ENCODE measurements around the gene GAS2L2. TPM values are rescaled to one million over a fixed set of nuclear protein-coding genes. Genes with fewer than 3 reads are reported as not detected.

GAS2L2 gene
- total and polyA plus RNA-seq, 2 experiments from 2014 or later = 0.06 TPM; not detected in 1

GRCh38 chr17:35747540-35748017, 5.5 kb downstream of the GAS2L2 start:
- Mint-ChIP-seq H3K4me3 (no peak overlapping the region), H3K36me3 (ENCODE audit: low read depth) (no peaks in the 10 kb centered on the region), H3K9me3 (no peaks in the 10 kb centered on the region; the same call in 2 of the 3 replicates), H3K27ac (no peak overlapping the region), H3K27me3 (ENCODE audit: insufficient read depth, low read depth, poor library complexity) (peaks cover 33% of the 10 kb centered on the region), H3K4me1 (peaks cover 26% of the 10 kb centered on the region)
- peak; percentile 93 for DNase-seq (ENCODE audit: low spot score)
- Histone ChIP-seq H3K9me2 (ENCODE audit: insufficient read depth) (no peaks in the 10 kb centered on the region), H3K4me3 (no peak overlapping the region), H3K4me1 (ENCODE audit: insufficient read depth) (peaks cover 6% of the 10 kb centered on the region; the same call in 1 of the 2 replicates), H3K36me3 (ENCODE audit: insufficient read depth) (no peaks in the 10 kb centered on the region), H2AFZ (peak overlapping the region; percentile 76; the same call in 1 of the 2 replicates), H4K20me1 (replicated peaks; ENCODE audit: insufficient read depth) (no peaks in the 10 kb centered on the region; the same call in 1 of the 2 replicates), H3K27me3 (ENCODE audit: insufficient read depth) (peaks cover 34% of the 10 kb centered on the region), H3K79me2 (replicated peaks; ENCODE audit: insufficient read depth) (no peaks in the 10 kb centered on the region), H3K27ac (ENCODE audit: low read depth) (no peak overlapping the region), H3K4me2 (0 out of 2 replicates have a peak overlapping the region, but pooled peaks have one; percentile 51), H3F3A (replicated peaks; ENCODE audit: low read depth) (0 out of 2 replicates have a peak, but pooled peaks cover 2% of the 10 kb centered on the region)
- TF ChIP-seq CTCF (conservative IDR thresholded peaks at IDR 0.05; ENCODE audit: low read depth in 2 of 2) (peak; percentile 78 to 97), REST (IDR thresholded peaks at IDR 0.05; ENCODE audit: unreplicated experiment) (peak; percentile 31), JUNB (IDR thresholded peaks at IDR 0.05; ENCODE audit: unreplicated experiment) (no peak)
- peak; percentile 78 for ATAC-seq

GRCh38 chr17:35745749-35746320, 7.2 kb downstream of the GAS2L2 start:
- Histone ChIP-seq H2AFZ (no peak overlapping the region), H3F3A (replicated peaks; ENCODE audit: low read depth) (peaks cover 3% of the 10 kb centered on the region; the same call in 1 of the 2 replicates), H3K27ac (ENCODE audit: low read depth) (no peak overlapping the region), H3K4me1 (ENCODE audit: insufficient read depth) (peaks cover 9% of the 10 kb centered on the region; the same call in 1 of the 2 replicates), H3K79me2 (replicated peaks; ENCODE audit: insufficient read depth) (no peaks in the 10 kb centered on the region), H3K4me2 (no peak overlapping the region), H3K36me3 (ENCODE audit: insufficient read depth) (no peaks in the 10 kb centered on the region), H3K9me2 (ENCODE audit: insufficient read depth) (peaks cover under 1% of the 10 kb centered on the region; the same call in 1 of the 2 replicates), H3K4me3 (no peak overlapping the region), H3K27me3 (ENCODE audit: insufficient read depth) (peaks cover 46% of the 10 kb centered on the region), H4K20me1 (replicated peaks; ENCODE audit: insufficient read depth) (no peaks in the 10 kb centered on the region; the same call in 1 of the 2 replicates)
- H3K9me3 Mint-ChIP-seq = peaks cover 2% of the 10 kb centered on the region; the same call in 2 of the 3 replicates
- no peak for ATAC-seq
- peaks cover 36% of the 10 kb centered on the region for H3K27me3 Mint-ChIP-seq (ENCODE audit: insufficient read depth, low read depth, poor library complexity)
- H3K27ac Mint-ChIP-seq = no peak overlapping the region
- H3K36me3 Mint-ChIP-seq (ENCODE audit: low read depth) = 0 out of 3 replicates have a peak, but pooled peaks cover 2% of the 10 kb centered on the region
- no peak for DNase-seq (ENCODE audit: low spot score)
- peaks cover 25% of the 10 kb centered on the region for H3K4me1 Mint-ChIP-seq
- TF ChIP-seq JUNB (IDR thresholded peaks at IDR 0.05; ENCODE audit: unreplicated experiment) (no peak), EZH2phosphoT487 (IDR thresholded peaks at IDR 0.05; ENCODE audit: unreplicated experiment) (no peak), CREB1 (CRISPR knock-in tag; IDR thresholded peaks at IDR 0.05; ENCODE audit: low read depth) (no peak), EZH2 (IDR thresholded peaks at IDR 0.05; ENCODE audit: low read depth, unreplicated experiment) (no peak), CTCF (conservative IDR thresholded peaks at IDR 0.05; ENCODE audit: low read depth in 2 of 2) (no peak), REST (IDR thresholded peaks at IDR 0.05; ENCODE audit: unreplicated experiment) (no peak), POLR2AphosphoS5 (IDR thresholded peaks at IDR 0.05; ENCODE audit: low read depth) (no peak), NANOG (IDR thresholded peaks at IDR 0.05; ENCODE audit: borderline replicate concordance) (no peak)
- H3K4me3 Mint-ChIP-seq = no peak overlapping the region

Measured in GM23338 (cell line).